ENCODE results near the gene ODR4. TPM values are rescaled to one million over a fixed set of nuclear protein-coding genes. Genes with fewer than 3 reads are reported as not detected.

The ODR4 gene
- total and polyA plus RNA-seq, 2 of the 4 experiments (the other 2 are of a cell fraction): 9.4 to 9.7 TPM

DNA sequence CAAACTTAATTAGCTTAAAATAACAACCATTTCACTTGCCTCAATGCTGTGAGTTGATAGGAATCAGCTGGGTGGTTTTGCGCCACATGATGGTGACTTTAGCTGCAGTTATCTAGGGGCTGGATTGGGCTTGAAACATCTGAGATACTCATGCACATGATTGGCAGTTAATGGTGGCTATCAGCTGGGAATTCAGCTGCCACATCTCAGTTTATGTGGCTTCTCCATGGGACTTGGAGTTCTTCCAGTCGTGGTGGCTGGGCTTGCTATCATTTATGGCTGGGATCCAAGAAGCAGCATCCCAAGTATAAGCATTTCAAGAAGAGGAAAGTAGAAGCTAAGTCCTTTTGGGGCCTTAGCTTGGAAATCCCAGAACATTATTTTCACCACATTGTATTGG is 48.9 kb downstream of the ODR4 start:
- POLR2A ChIA-PET (ENCODE audit: unreplicated experiment): no interaction called here
- no TSS peak for BruUV-seq (replicated peaks)
- Histone ChIP-seq H3K14ac (replicated peaks; ENCODE audit: low read depth, low read length) (no peak overlapping the region), H4K8ac (ENCODE audit: low read depth in 2 of 2, low read length in 2 of 2) (no peak overlapping the region), H3K56ac (ENCODE audit: extremely low read depth, insufficient read depth, low read length) (no peak overlapping the region), H3K27me3 (ENCODE audit: control insufficient read depth, insufficient read depth, low read length) (no peaks in the 10 kb centered on the region), H3K9me3 (ENCODE audit: control insufficient read depth, insufficient read depth, low read length) (no peaks in the 10 kb centered on the region), H3K4me2 (ENCODE audit: low read depth, low read length) (no peak overlapping the region), H2BK120ac (ENCODE audit: low read depth, low read length) (no peak overlapping the region), H4K91ac (ENCODE audit: insufficient read depth, low read depth, low read length) (no peak overlapping the region), H4K20me1 (ENCODE audit: insufficient read depth, low read length) (no peaks in the 10 kb centered on the region), H3K23ac (ENCODE audit: low read depth, low read length) (no peak overlapping the region), H3K4ac (ENCODE audit: low read depth, low read length) (no peak overlapping the region), H2AK9ac (replicated peaks; ENCODE audit: low read depth, low read length, poor library complexity) (no peak overlapping the region), H2AFZ (replicated peaks; ENCODE audit: low read length, poor library complexity) (no peak overlapping the region), H3K4me1 (ENCODE audit: control insufficient read depth, insufficient read depth, low read length) (peaks cover 6% of the 10 kb centered on the region), H3K18ac (ENCODE audit: low read depth, low read length) (no peak overlapping the region), H4K5ac (ENCODE audit: low read depth, low read length) (no peak overlapping the region), H2AK5ac (ENCODE audit: low read depth, low read length) (no peak overlapping the region), H3K36me3 (ENCODE audit: control insufficient read depth, insufficient read depth, low read length) (peaks cover 2% of the 10 kb centered on the region; the same call in 1 of the 2 replicates), H3K9me1 (ENCODE audit: insufficient read depth, low read length) (no peaks in the 10 kb centered on the region; the same call in 1 of the 2 replicates), H3K27ac (ENCODE audit: insufficient read depth, low read length) (no peak overlapping the region), H3K9ac (ENCODE audit: low read depth, low read length) (no peak overlapping the region), H2BK15ac (ENCODE audit: low read depth, low read length) (no peak overlapping the region), H2BK20ac (ENCODE audit: low read depth, low read length) (no peak overlapping the region), H3K4me3 (ENCODE audit: insufficient read depth, low read depth, low read length) (no peak overlapping the region), H2BK5ac (ENCODE audit: low read depth, low read length, poor library complexity, severe bottlenecking) (no peak overlapping the region), H3K79me1 (ENCODE audit: low read depth in 1 of 2, low read length in 2 of 2) (no peaks in the 10 kb centered on the region)
- ATAC-seq (ENCODE audit: low read depth) (no peak), DNase-seq (no peak)
- dilution Hi-C loops (cut with HindIII; ENCODE audit: low sequenced_read_pairs, unreplicated experiment) (no loop called here), in situ Hi-C loops (cut with MboI; ENCODE audit: low sequenced_read_pairs) (no loop called here), intact Hi-C loops (cut with micrococcal nuclease) (loop anchor here (5.0 kb wide), 1 partner anchor 53 kb away; no protein-coding TSS in a partner anchor)
- no CpG with 5 or more reads among the region's 2 CpGs for WGBS, 2 experiments (ENCODE audit: extremely low coverage in 2 of 2, insufficient read length in 1 of 2)
- TF ChIP-seq POLR2A (IDR thresholded peaks at IDR 0.05; ENCODE audit: low read depth, low read length) (no peak), FOS (IDR thresholded peaks at IDR 0.05; ENCODE audit: low read depth, low read length) (no peak), CHD1 (IDR thresholded peaks at IDR 0.05; ENCODE audit: low read depth, low read length) (no peak), MAFK (IDR thresholded peaks at IDR 0.05; ENCODE audit: low read depth, low read length) (no peak), RFX5 (IDR thresholded peaks at IDR 0.05; ENCODE audit: low read depth, low read length) (no peak), MAZ (IDR thresholded peaks at IDR 0.05; ENCODE audit: borderline replicate concordance, low read depth, low read length) (no peak), SMC3 (IDR thresholded peaks at IDR 0.05; ENCODE audit: low read depth, low read length) (no peak), RAD21 (IDR thresholded peaks at IDR 0.05; ENCODE audit: low read length) (no peak), NFE2L2 (IDR thresholded peaks at IDR 0.05; ENCODE audit: low read depth, low read length) (no peak), MXI1 (IDR thresholded peaks at IDR 0.05; ENCODE audit: borderline replicate concordance, low read depth, low read length) (no peak), BHLHE40 (IDR thresholded peaks at IDR 0.05; ENCODE audit: low read depth, low read length) (no peak), RCOR1 (IDR thresholded peaks at IDR 0.05; ENCODE audit: insufficient replicate concordance, low read length) (no peak), CEBPB (IDR thresholded peaks at IDR 0.05; ENCODE audit: low read depth, low read length) (no peak), USF2 (IDR thresholded peaks at IDR 0.05; ENCODE audit: low read depth, low read length) (no peak)
- TF ChIP-seq, protein P1, sequence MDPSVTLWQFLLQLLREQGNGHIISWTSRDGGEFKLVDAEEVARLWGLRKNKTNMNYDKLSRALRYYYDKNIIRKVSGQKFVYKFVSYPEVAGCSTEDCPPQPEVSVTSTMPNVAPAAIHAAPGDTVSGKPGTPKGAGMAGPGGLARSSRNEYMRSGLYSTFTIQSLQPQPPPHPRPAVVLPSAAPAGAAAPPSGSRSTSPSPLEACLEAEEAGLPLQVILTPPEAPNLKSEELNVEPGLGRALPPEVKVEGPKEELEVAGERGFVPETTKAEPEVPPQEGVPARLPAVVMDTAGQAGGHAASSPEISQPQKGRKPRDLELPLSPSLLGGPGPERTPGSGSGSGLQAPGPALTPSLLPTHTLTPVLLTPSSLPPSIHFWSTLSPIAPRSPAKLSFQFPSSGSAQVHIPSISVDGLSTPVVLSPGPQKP (IDR thresholded peaks at IDR 0.05; ENCODE audit: borderline replicate concordance, low read depth, low read length): no peak
- TF ChIP-seq, protein P2, sequence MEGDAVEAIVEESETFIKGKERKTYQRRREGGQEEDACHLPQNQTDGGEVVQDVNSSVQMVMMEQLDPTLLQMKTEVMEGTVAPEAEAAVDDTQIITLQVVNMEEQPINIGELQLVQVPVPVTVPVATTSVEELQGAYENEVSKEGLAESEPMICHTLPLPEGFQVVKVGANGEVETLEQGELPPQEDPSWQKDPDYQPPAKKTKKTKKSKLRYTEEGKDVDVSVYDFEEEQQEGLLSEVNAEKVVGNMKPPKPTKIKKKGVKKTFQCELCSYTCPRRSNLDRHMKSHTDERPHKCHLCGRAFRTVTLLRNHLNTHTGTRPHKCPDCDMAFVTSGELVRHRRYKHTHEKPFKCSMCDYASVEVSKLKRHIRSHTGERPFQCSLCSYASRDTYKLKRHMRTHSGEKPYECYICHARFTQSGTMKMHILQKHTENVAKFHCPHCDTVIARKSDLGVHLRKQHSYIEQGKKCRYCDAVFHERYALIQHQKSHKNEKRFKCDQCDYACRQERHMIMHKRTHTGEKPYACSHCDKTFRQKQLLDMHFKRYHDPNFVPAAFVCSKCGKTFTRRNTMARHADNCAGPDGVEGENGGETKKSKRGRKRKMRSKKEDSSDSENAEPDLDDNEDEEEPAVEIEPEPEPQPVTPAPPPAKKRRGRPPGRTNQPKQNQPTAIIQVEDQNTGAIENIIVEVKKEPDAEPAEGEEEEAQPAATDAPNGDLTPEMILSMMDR (conservative IDR thresholded peaks at IDR 0.05; ENCODE audit: low read depth, low read length): no peak
- CTCF ChIA-PET: interaction anchor here (0.9 kb wide), 1 partner anchor 11 kb away, joined by 4 read pairs; no protein-coding TSS in a partner anchor

All from IMR-90 (cell line).